HCT116 (cell line): ENCODE measurements around the gene BBS9. TPM values are rescaled to one million over a fixed set of nuclear protein-coding genes. Genes with fewer than 3 reads are reported as not detected.

Experiments used
- ATAC-seq: fragments of 200-7000 bp; cut with Tn5 transposase; 2 replicates; pipeline ENCODE4 v1.9.1; 2020; ENCODE audit warnings: mild to moderate bottlenecking, moderate library complexity
- BruUV-seq: library from RNA; stranded (reverse); fragments of 400-500 nt; replicated peaks from 2 replicates; lab custom pipeline; 2021; lab: Mats Ljungman, UMichigan
- CTCF ChIA-PET: fragments of 300-600 bp; sonication (Branson Sonifier 250); formaldehyde crosslinking; loops from one replicate; lab custom pipeline; 2021; ENCODE audit warnings: antibody characterized with exemption; lab: Charles Lee
- POLR2A ChIA-PET: fragments of 300-600, 350-600 bp; sonication (Branson Sonifier 250); formaldehyde crosslinking; loops from one replicate; lab custom pipeline; 2021; ENCODE audit warnings: antibody characterized with exemption; lab: Charles Lee
- RAD21 ChIA-PET, 2 experiments: fragments of 300-600 bp; sonication (Branson Sonifier 250); formaldehyde crosslinking; loops; one replicate each; lab custom pipeline; 2023; ENCODE audit warnings: low total read pairs in 2 of 2; ENCODE audit not compliant: uncharacterized antibody in 2 of 2, unreplicated experiment in 2 of 2, low non-redundant PET in 1 of 2; lab: Charles Lee
- DNase-seq: peaks from one replicate; pipeline ENCODE4 v3.0.0-alpha.2; 2010; ENCODE audit warnings: low read depth, low spot score
- H2AFZ ChIP-seq: fragments of 200-600 bp; shearing (Covaris generic), sonication (generic); 2 replicates; pipeline ENCODE4 v1.6.1; 2017; ENCODE audit warnings: low read depth, mixed run types, mixed read lengths, antibody characterized with exemption, low read length; ENCODE audit not compliant: poor library complexity, severe bottlenecking
- H3K27ac ChIP-seq: 2 replicates; pipeline ENCODE4 v1.5.1; 2012; ENCODE audit warnings: low read depth, low read length
- H3K27me3 ChIP-seq: fragments of 200-600 bp; sonication (generic); 2 replicates; pipeline ENCODE4 v1.6.1; 2016; ENCODE audit warnings: mixed run types, low read length, mixed read lengths; ENCODE audit not compliant: insufficient read depth
- H3K36me3 ChIP-seq, 2 experiments: fragments of 200-500 bp in 1 of 2; fragments of 200-600 bp in 1 of 2; sonication (Bioruptor generic) in 1 of 2; sonication (generic) in 1 of 2; 2 replicates each; pipeline versions ENCODE4 v1.5.1 to v1.6.1; 2014 to 2016; ENCODE audit warnings: low read length in 2 of 2, inconsistent platforms in 1 of 2, mixed read lengths in 1 of 2, mixed run types in 1 of 2; ENCODE audit not compliant: insufficient read depth in 2 of 2, control insufficient read depth in 1 of 2
- H3K4me1 ChIP-seq, 2 experiments: fragments of 200-600 bp in 1 of 2; sonication (generic) in 1 of 2; 2 replicates each; pipeline versions ENCODE4 v1.5.1 to v1.6.1; 2012 to 2017; ENCODE audit warnings: low read length in 2 of 2, inconsistent platforms in 1 of 2, mild to moderate bottlenecking in 1 of 2, mixed read lengths in 1 of 2, mixed run types in 1 of 2, moderate library complexity in 1 of 2; ENCODE audit not compliant: insufficient read depth in 2 of 2, control insufficient read depth in 1 of 2
- H3K4me2 ChIP-seq: fragments of 200-600 bp; sonication (generic); 2 replicates; pipeline ENCODE4 v1.6.1; 2017; ENCODE audit warnings: mixed run types, low read length, mixed read lengths
- H3K4me3 ChIP-seq, 2 experiments: fragments of 200-600 bp in 1 of 2; sonication (generic) in 1 of 2; replicated peaks in 1 of 2; 2 replicates each; pipeline ENCODE4 v1.5.1; 2011 to 2016; ENCODE audit warnings: low read length in 2 of 2, control low read depth in 1 of 2, low read depth in 1 of 2, mild to moderate bottlenecking in 1 of 2, mixed read lengths in 1 of 2, mixed run types in 1 of 2
- H3K79me2 ChIP-seq: fragments of 200-600 bp; sonication (generic); 2 replicates; pipeline ENCODE4 v1.6.1; 2017; ENCODE audit warnings: mild to moderate bottlenecking, mixed run types, low read length, moderate library complexity, mixed read lengths; ENCODE audit not compliant: insufficient read depth
- H3K9ac ChIP-seq: fragments of 200-600 bp; sonication (generic); 2 replicates; pipeline ENCODE4 v1.6.1; 2016; ENCODE audit warnings: low read length, mixed read lengths
- H3K9me2 ChIP-seq: fragments of 200-600 bp; sonication (generic), shearing (Covaris generic); 2 replicates; pipeline ENCODE4 v1.6.1; 2017; ENCODE audit warnings: mixed run types, mild to moderate bottlenecking, moderate library complexity; ENCODE audit not compliant: insufficient read depth
- H3K9me3 ChIP-seq, 2 experiments: fragments of 200-500 bp in 1 of 2; fragments of 200-600 bp in 1 of 2; sonication (Bioruptor generic) in 1 of 2; sonication (generic) in 1 of 2; 2 replicates each; pipeline ENCODE4 v1.6.1; 2014 to 2017; ENCODE audit warnings: low read length in 2 of 2, mixed read lengths in 2 of 2, inconsistent platforms in 1 of 2, low read depth in 1 of 2, mild to moderate bottlenecking in 1 of 2, mixed run types in 1 of 2, moderate library complexity in 1 of 2; ENCODE audit not compliant: control insufficient read depth in 1 of 2, insufficient read depth in 1 of 2
- H4K20me1 ChIP-seq: fragments of 200-600 bp; sonication (generic), shearing (Covaris generic); 2 replicates; pipeline ENCODE4 v1.6.1; 2017; ENCODE audit warnings: mixed run types, mild to moderate bottlenecking, moderate library complexity; ENCODE audit not compliant: insufficient read depth
- CBX3 ChIP-seq: IDR thresholded peaks from 2 replicates; pipeline ENCODE4 v1.6.1; 2012; ENCODE audit warnings: low read depth
- EZH2 ChIP-seq: fragments of 200-600 bp; sonication (generic); IDR thresholded peaks from 2 replicates; pipeline ENCODE4 v1.6.1; 2017; ENCODE audit warnings: antibody characterized with exemption, mixed run types
- POLR2A ChIP-seq: IDR thresholded peaks from 2 replicates; pipeline ENCODE4 v1.7.0; 2011; ENCODE audit warnings: borderline replicate concordance; ENCODE audit not compliant: insufficient read depth, insufficient read length; ENCODE audit errors: extremely low read depth
- POLR2AphosphoS5 ChIP-seq: IDR thresholded peaks from 2 replicates; pipeline ENCODE4 v1.6.1; 2011; ENCODE audit warnings: mild to moderate bottlenecking, low read depth, low read length, moderate library complexity
- RAD21 ChIP-seq: IDR thresholded peaks from 2 replicates; pipeline ENCODE4 v1.6.1; 2012; ENCODE audit warnings: low read depth, mild to moderate bottlenecking
- SRF ChIP-seq: IDR thresholded peaks from 2 replicates; pipeline ENCODE4 v1.6.1; 2012; ENCODE audit warnings: low read depth
- ZFX ChIP-seq: fragments of 450-650 bp; IDR thresholded peaks from 2 replicates; pipeline ENCODE4 v1.6.1; 2017
- ZNF274 ChIP-seq: fragments of 200-500 bp; sonication (Bioruptor generic); IDR thresholded peaks from 2 replicates; pipeline ENCODE4 v1.6.1; 2014; ENCODE audit warnings: mild to moderate bottlenecking, low read depth, low read length, inconsistent platforms
- intact Hi-C: fragments of 100-400 bp; cut with micrococcal nuclease; formaldehyde crosslinking; loops from 2 replicates; pipeline ENCODE4 v1.10.0; 2022
- total RNA-seq: library from RNA; stranded (reverse); gene quantifications from one replicate; pipeline ENCODE4 v1.2.1, GENCODE V29; 2021; ENCODE audit not compliant: unreplicated experiment
- TF ChIP-seq, protein P1 (sequence below): IDR thresholded peaks from 2 replicates; pipeline ENCODE4 v1.6.1; 2012

BBS9 gene
- total RNA-seq, 1 experiment from 2014 or later, result 7.1 TPM

DNA sequence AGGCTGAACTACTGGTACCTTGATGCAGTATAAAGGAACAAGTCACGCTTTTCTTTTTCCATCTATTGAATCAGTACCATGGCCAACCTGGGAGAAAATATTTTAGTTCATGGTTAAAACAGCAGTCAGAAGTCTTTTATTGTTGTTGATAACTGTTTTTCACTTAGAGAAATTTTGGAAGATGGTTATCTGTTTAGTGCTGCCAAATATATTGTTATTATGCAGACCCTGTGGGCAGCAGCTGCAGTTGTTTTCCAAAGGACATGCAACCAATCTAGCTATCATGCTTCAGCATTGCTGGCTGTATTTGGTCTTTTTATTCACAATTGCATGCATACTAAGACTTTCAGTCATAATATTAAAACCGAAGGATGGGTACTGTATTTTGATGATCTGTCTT is 169.5 kb downstream of the BBS9 start:
- H3K9me3 ChIP-seq, result peaks cover 7 to 10% of the 10 kb centered on the region in 2 experiments; a peak in 1 of 4 replicates
- H3K9me2 ChIP-seq, result no peaks in the 10 kb centered on the region
- no peak overlapping the region for H3K4me2 ChIP-seq
- ATAC-seq (no peak), DNase-seq (no peak)
- H3K27me3 ChIP-seq, result no peaks in the 10 kb centered on the region
- H3K27ac ChIP-seq, result no peak overlapping the region
- H2AFZ ChIP-seq, result no peak overlapping the region
- ChIA-PET POLR2A (no interaction called here), RAD21 (no interaction called here), CTCF (no interaction called here)
- intact Hi-C loops, result no loop called here
- H3K4me1 ChIP-seq, result no peaks in the 10 kb centered on the region
- no peaks in the 10 kb centered on the region for H4K20me1 ChIP-seq
- H3K36me3 ChIP-seq, result no peaks in the 10 kb centered on the region
- no peak overlapping the region for H3K4me3 ChIP-seq
- TF ChIP-seq POLR2A (no peak), CBX3 (no peak), EZH2 (no peak), POLR2AphosphoS5 (no peak)
- TF ChIP-seq, protein P1, sequence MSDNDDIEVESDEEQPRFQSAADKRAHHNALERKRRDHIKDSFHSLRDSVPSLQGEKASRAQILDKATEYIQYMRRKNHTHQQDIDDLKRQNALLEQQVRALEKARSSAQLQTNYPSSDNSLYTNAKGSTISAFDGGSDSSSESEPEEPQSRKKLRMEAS, result no peak
- no peak overlapping the region for H3K9ac ChIP-seq
- no TSS peak for BruUV-seq
- H3K79me2 ChIP-seq, result no peaks in the 10 kb centered on the region

DNA sequence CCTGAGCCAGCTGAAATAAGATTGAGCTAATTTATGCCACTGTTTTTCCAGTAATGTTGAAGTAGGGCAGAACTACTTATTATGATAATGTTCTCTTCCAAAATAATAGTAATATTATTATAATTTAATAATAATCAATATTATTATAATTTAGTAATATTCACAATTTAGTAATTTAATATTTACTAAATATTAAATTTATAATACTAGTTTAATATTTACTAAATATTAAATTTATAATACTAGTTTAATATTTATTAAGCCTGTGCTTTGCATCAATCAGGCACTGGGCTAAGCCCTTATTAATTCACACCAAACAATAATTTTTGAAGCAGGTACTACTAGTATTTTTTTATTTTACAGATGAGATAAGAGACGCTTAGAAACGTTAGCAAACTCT is 170.1 kb downstream of the BBS9 start:
- no TSS peak for BruUV-seq
- ChIA-PET POLR2A (no interaction called here), RAD21 (no interaction called here), CTCF (no interaction called here)
- Histone ChIP-seq H3K4me1 (no peaks in the 10 kb centered on the region), H3K9ac (no peak overlapping the region), H3K36me3 (no peaks in the 10 kb centered on the region), H3K9me2 (no peaks in the 10 kb centered on the region), H3K4me2 (no peak overlapping the region), H3K9me3 (peaks cover 7 to 10% of the 10 kb centered on the region in 2 experiments; a peak in 1 of 4 replicates), H4K20me1 (no peaks in the 10 kb centered on the region), H2AFZ (no peak overlapping the region), H3K4me3 (no peak overlapping the region), H3K79me2 (no peaks in the 10 kb centered on the region), H3K27ac (no peak overlapping the region), H3K27me3 (no peaks in the 10 kb centered on the region)
- no peak for TF ChIP-seq SRF
- no peak for TF ChIP-seq RAD21
- no peak for TF ChIP-seq ZNF274
- no peak for TF ChIP-seq ZFX
- TF ChIP-seq, protein P1, result no peak
- DNase-seq, result no peak
- intact Hi-C loops, result no loop called here
- no peak for ATAC-seq
